SKM-1 (cell line): ENCODE results near the gene CORO1C.
"Not testable (repeated sequence)": the region's sequence is repeated elsewhere in the genome, so short reads cannot be mapped to it uniquely, and the experiment has no call there.

Source experiments
- DNase-seq: peaks from one replicate; lab custom pipeline; 2025; ENCODE audit not compliant: unreplicated experiment; lab: John Stamatoyannopoulos, UW

Gene CORO1C

GRCh38 chr12:108679106-108679681 lies 52.1 kb downstream of the CORO1C start:
- no peak for DNase-seq

- no peak for DNase-seq
These were observed 53.1 kb downstream of the CORO1C start for GRCh38 chr12:108678104-108678730.

- no peak for DNase-seq
These were observed 53.9 kb downstream of the CORO1C start for GRCh38 chr12:108677381-108677780.

GRCh38 chr12:108676707-108677106 lies 54.6 kb downstream of the CORO1C start:
- no peak for DNase-seq

- DNase-seq, result no peak
These were observed 55.5 kb downstream of the CORO1C start for GRCh38 chr12:108675792-108676191.

GRCh38 chr12:108672054-108672453 lies 59.3 kb downstream of the CORO1C start:
- no peak for DNase-seq

GRCh38 chr12:108671110-108671509 lies 60.2 kb downstream of the CORO1C start:
- no peak for DNase-seq

- no peak for DNase-seq
These were observed 61.2 kb downstream of the CORO1C start for GRCh38 chr12:108670066-108670631.

GRCh38 chr12:108668542-108668941 lies 62.8 kb downstream of the CORO1C start:
- no peak for DNase-seq

GRCh38 chr12:108668063-108668462 lies 63.3 kb downstream of the CORO1C start:
- no peak for DNase-seq

GRCh38 chr12:108667349-108667748 lies 64.0 kb downstream of the CORO1C start:
- no peak for DNase-seq

GRCh38 chr12:108666401-108666881 lies 64.9 kb downstream of the CORO1C start:
- no peak for DNase-seq

- no peak for DNase-seq
These were observed 65.6 kb downstream of the CORO1C start for GRCh38 chr12:108665608-108666202.

- DNase-seq, result peak; percentile 38
These were observed 66.7 kb downstream of the CORO1C start for GRCh38 chr12:108664338-108665258.

GRCh38 chr12:108663324-108664015 lies 67.8 kb downstream of the CORO1C start:
- no peak for DNase-seq

GRCh38 chr12:108658115-108658514 lies 73.2 kb downstream of the CORO1C start:
- DNase-seq, result not testable (repeated sequence)

- DNase-seq, result no peak
These were observed 74.1 kb downstream of the CORO1C start for GRCh38 chr12:108657130-108657745.

GRCh38 chr12:108656247-108656646 lies 75.1 kb downstream of the CORO1C start:
- DNase-seq, result not testable (repeated sequence)

GRCh38 chr12:108655812-108656175 lies 75.5 kb downstream of the CORO1C start:
- DNase-seq, result not testable (repeated sequence)

- DNase-seq, result not testable (repeated sequence)
These were observed 76.7 kb downstream of the CORO1C start for GRCh38 chr12:108654622-108655021.
